SU-DHL-6 (cell line): ENCODE data around the gene NDUFS1.

ENCODE experiments used
- H2AFZ ChIP-seq: fragments of 200-600 bp; sonication (generic); 2 replicates; pipeline ENCODE4 v1.6.1; 2014; ENCODE audit warnings: low read depth, mild to moderate bottlenecking, moderate library complexity, mixed read lengths, antibody characterized with exemption, low read length; ENCODE audit not compliant: severe bottlenecking
- H3F3A ChIP-seq: fragments of 200-600 bp; shearing (Covaris generic); 2 replicates; pipeline ENCODE4 v1.6.0; 2016; ENCODE audit warnings: antibody characterized with exemption, mild to moderate bottlenecking; ENCODE audit not compliant: insufficient read depth
- H3K27ac ChIP-seq: fragments of 200-600 bp; sonication (generic); 2 replicates; pipeline ENCODE4 v1.5.1; 2016; ENCODE audit warnings: low read depth, mild to moderate bottlenecking, low read length, moderate library complexity, mixed read lengths
- H3K27me3 ChIP-seq: fragments of 200-600 bp; sonication (generic), shearing (Covaris generic); 2 replicates; pipeline ENCODE4 v1.6.0; 2014; ENCODE audit warnings: mild to moderate bottlenecking, low read length
- H3K36me3 ChIP-seq: fragments of 200-600 bp; sonication (generic); 2 replicates; pipeline ENCODE4 v1.6.1; 2014; ENCODE audit warnings: mild to moderate bottlenecking, low read length, mixed read lengths
- H3K4me2 ChIP-seq: fragments of 300-600, 200-600 bp; shearing (Covaris generic), sonication (generic); 2 replicates; pipeline ENCODE4 v1.6.0; 2014; ENCODE audit warnings: low read length, low read depth, mild to moderate bottlenecking; ENCODE audit not compliant: poor library complexity, severe bottlenecking
- H3K4me3 ChIP-seq: fragments of 200-600 bp; sonication (generic); 2 replicates; pipeline ENCODE4 v1.5.1; 2014; ENCODE audit warnings: antibody characterized with exemption, low read length, mild to moderate bottlenecking, mixed read lengths; ENCODE audit not compliant: insufficient read depth, poor library complexity, severe bottlenecking
- H3K79me2 ChIP-seq: fragments of 200-600 bp; sonication (generic); 2 replicates; pipeline ENCODE4 v1.6.1; 2014; ENCODE audit warnings: mild to moderate bottlenecking, low read length, moderate library complexity; ENCODE audit not compliant: insufficient read depth
- H3K9ac ChIP-seq: fragments of 200-600 bp; sonication (generic); 2 replicates; pipeline ENCODE4 v1.7.0; 2014; ENCODE audit warnings: mild to moderate bottlenecking, low read length
- H3K9me2 ChIP-seq: fragments of 200-600 bp; sonication (generic); replicated peaks from 2 replicates; pipeline ENCODE4 v1.6.1; 2014; ENCODE audit warnings: low read length; ENCODE audit not compliant: insufficient read depth
- H3K9me3 ChIP-seq: fragments of 200-600 bp; sonication (generic); 2 replicates; pipeline ENCODE4 v1.6.1; 2014; ENCODE audit warnings: low read length, mixed read lengths; ENCODE audit not compliant: insufficient read depth
- H4K20me1 ChIP-seq: fragments of 200-600 bp; sonication (generic); 2 replicates; pipeline ENCODE4 v1.6.1; 2014; ENCODE audit warnings: low read depth, mild to moderate bottlenecking, antibody characterized with exemption, low read length, moderate library complexity, mixed read lengths
- EZH2phosphoT487 ChIP-seq: fragments of 200-600 bp; sonication (generic), shearing (Covaris generic); conservative IDR thresholded peaks from 2 replicates; pipeline ENCODE4 v1.6.1; 2018; ENCODE audit warnings: mild to moderate bottlenecking, antibody characterized with exemption, low read length, moderate library complexity, mixed read lengths
- TF ChIP-seq, protein P1 (sequence below): fragments of 200-600 bp; sonication (generic); IDR thresholded peaks from one replicate; pipeline ENCODE4 v1.5.1; 2017; ENCODE audit warnings: antibody characterized with exemption, mild to moderate bottlenecking, low read length, moderate library complexity; ENCODE audit not compliant: insufficient read depth, poor library complexity, severe bottlenecking

The NDUFS1 gene

GRCh38 chr2:206084870-206085741, 74.1 kb downstream of the NDUFS1 start:
- Histone ChIP-seq H4K20me1 (no peaks in the 10 kb centered on the region; the same call in 1 of the 2 replicates), H3K4me3 (peak overlapping the region; percentile 91), H3K27ac (peak overlapping the region; percentile 93), H3F3A (peaks cover 19% of the 10 kb centered on the region), H3K4me2 (peak overlapping the region; percentile 96), H3K27me3 (no peaks in the 10 kb centered on the region), H3K9me2 (no peaks in the 10 kb centered on the region), H3K9me3 (no peaks in the 10 kb centered on the region), H2AFZ (peak overlapping the region; percentile 62), H3K9ac (peak overlapping the region; percentile 75), H3K36me3 (no peaks in the 10 kb centered on the region), H3K79me2 (peaks cover 69% of the 10 kb centered on the region)
- TF ChIP-seq, protein P1, sequence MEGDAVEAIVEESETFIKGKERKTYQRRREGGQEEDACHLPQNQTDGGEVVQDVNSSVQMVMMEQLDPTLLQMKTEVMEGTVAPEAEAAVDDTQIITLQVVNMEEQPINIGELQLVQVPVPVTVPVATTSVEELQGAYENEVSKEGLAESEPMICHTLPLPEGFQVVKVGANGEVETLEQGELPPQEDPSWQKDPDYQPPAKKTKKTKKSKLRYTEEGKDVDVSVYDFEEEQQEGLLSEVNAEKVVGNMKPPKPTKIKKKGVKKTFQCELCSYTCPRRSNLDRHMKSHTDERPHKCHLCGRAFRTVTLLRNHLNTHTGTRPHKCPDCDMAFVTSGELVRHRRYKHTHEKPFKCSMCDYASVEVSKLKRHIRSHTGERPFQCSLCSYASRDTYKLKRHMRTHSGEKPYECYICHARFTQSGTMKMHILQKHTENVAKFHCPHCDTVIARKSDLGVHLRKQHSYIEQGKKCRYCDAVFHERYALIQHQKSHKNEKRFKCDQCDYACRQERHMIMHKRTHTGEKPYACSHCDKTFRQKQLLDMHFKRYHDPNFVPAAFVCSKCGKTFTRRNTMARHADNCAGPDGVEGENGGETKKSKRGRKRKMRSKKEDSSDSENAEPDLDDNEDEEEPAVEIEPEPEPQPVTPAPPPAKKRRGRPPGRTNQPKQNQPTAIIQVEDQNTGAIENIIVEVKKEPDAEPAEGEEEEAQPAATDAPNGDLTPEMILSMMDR = no peak
- TF ChIP-seq EZH2phosphoT487 = no peak

DNA sequence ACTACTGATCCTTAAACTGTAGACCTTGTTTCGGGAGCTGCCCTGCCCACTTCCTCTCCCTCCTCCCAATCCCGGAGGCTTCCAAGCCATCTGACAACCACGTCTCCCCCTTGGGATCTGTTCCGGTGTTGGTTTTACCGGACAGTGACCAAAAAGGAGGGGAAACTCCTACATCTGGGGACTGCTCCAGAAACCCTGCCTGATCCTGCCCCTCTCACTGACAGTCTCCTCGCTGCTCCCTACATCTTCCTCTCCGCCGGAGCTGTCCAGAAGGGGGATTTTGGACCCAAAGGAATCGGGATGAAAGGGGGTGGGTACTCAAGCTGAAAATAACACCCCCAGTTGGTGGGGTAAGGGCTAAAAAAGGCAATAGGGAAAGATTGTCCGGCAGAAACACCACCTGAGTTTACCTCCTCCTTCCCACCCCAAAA, 74.8 kb downstream of the NDUFS1 start:
- no peaks in the 10 kb centered on the region; the same call in 1 of the 2 replicates for H4K20me1 ChIP-seq
- peaks cover 75% of the 10 kb centered on the region for H3K79me2 ChIP-seq
- H2AFZ ChIP-seq = peak overlapping the region; percentile 62
- H3K9ac ChIP-seq = peak overlapping the region; percentile 75
- no peaks in the 10 kb centered on the region for H3K36me3 ChIP-seq
- H3K27me3 ChIP-seq = no peaks in the 10 kb centered on the region
- H3K27ac ChIP-seq = peak overlapping the region; percentile 93
- H3K4me2 ChIP-seq = peak overlapping the region; percentile 96
- H3K9me2 ChIP-seq = no peaks in the 10 kb centered on the region
- no peaks in the 10 kb centered on the region for H3K9me3 ChIP-seq
- TF ChIP-seq EZH2phosphoT487 = no peak
- TF ChIP-seq, protein P1 = no peak
- H3F3A ChIP-seq = peaks cover 19% of the 10 kb centered on the region
- H3K4me3 ChIP-seq = peak overlapping the region; percentile 91

- Histone ChIP-seq H3K27ac (peak overlapping the region; percentile 93), H3K9me3 (no peaks in the 10 kb centered on the region), H3K36me3 (no peaks in the 10 kb centered on the region), H2AFZ (no peak overlapping the region), H3K79me2 (peaks cover 82% of the 10 kb centered on the region), H3K27me3 (no peaks in the 10 kb centered on the region), H3K4me2 (peak overlapping the region; percentile 96), H4K20me1 (no peaks in the 10 kb centered on the region; the same call in 1 of the 2 replicates), H3F3A (peaks cover 19% of the 10 kb centered on the region), H3K9me2 (no peaks in the 10 kb centered on the region), H3K4me3 (peak overlapping the region; percentile 91), H3K9ac (peak overlapping the region; percentile 75)
- TF ChIP-seq EZH2phosphoT487 = no peak
- TF ChIP-seq, protein P1 = no peak
These were observed 75.4 kb downstream of the NDUFS1 start for GRCh38 chr2:206083602-206084438.
